PC-9 (cell line): Measurements from ENCODE around the gene KIF26A. TPM values are rescaled to one million over a fixed set of nuclear protein-coding genes. Genes with fewer than 3 reads are reported as not detected.

ENCODE experiments used
- BruUV-seq: library from RNA; stranded (reverse); fragments of 400-500 nt; replicated peaks from 2 replicates; lab custom pipeline; 2021; lab: Mats Ljungman, UMichigan
- CTCF ChIA-PET: fragments of 300-600 bp; sonication (Branson Sonifier 250); formaldehyde crosslinking; loops from one replicate; lab custom pipeline; 2022; ENCODE audit warnings: antibody characterized with exemption; lab: Charles Lee
- POLR2A ChIA-PET: fragments of 300-600 bp; sonication (Branson Sonifier 250); formaldehyde crosslinking; loops from one replicate; lab custom pipeline; 2022; ENCODE audit warnings: antibody characterized with exemption; ENCODE audit not compliant: unreplicated experiment; lab: Charles Lee
- DNase-seq, 2 experiments: peaks; one replicate each; pipeline versions ENCODE4 v3.0.0 to v3.0.0-alpha.2; 2015 to 2022; ENCODE audit warnings: mixed read lengths in 1 of 2
- H2AFZ ChIP-seq: fragments of 200-600 bp; sonication (generic); 2 replicates; pipeline ENCODE4 v1.8.1; 2017; ENCODE audit warnings: antibody characterized with exemption
- H3F3A ChIP-seq: fragments of 200-600 bp; sonication (generic); 2 replicates; pipeline ENCODE4 v1.8.1; 2017; ENCODE audit warnings: antibody characterized with exemption, mild to moderate bottlenecking, low read depth; ENCODE audit not compliant: insufficient read depth
- H3K27ac ChIP-seq: fragments of 200-600 bp; sonication (generic); 2 replicates; pipeline ENCODE4 v1.6.1; 2016; ENCODE audit warnings: mixed run types
- H3K27me3 ChIP-seq: fragments of 200-600 bp; sonication (generic); 2 replicates; pipeline ENCODE4 v1.6.1; 2016; ENCODE audit warnings: low read depth, mixed run types; ENCODE audit not compliant: insufficient read depth
- H3K36me3 ChIP-seq: fragments of 200-600 bp; sonication (generic); 2 replicates; pipeline ENCODE4 v1.6.1; 2016; ENCODE audit warnings: low read depth, mixed run types
- H3K4me1 ChIP-seq: fragments of 200-600 bp; sonication (generic); replicated peaks from 2 replicates; pipeline ENCODE4 v1.6.1; 2016; ENCODE audit warnings: mixed run types; ENCODE audit not compliant: insufficient read depth
- H3K4me2 ChIP-seq: fragments of 200-600 bp; sonication (generic); 2 replicates; pipeline ENCODE4 v1.6.1; 2017; ENCODE audit warnings: mixed run types
- H3K4me3 ChIP-seq: fragments of 200-600 bp; sonication (generic); 2 replicates; pipeline ENCODE4 v1.6.1; 2016; ENCODE audit warnings: mixed run types
- H3K79me2 ChIP-seq: fragments of 200-600 bp; sonication (generic); 2 replicates; pipeline ENCODE4 v1.6.1; 2017; ENCODE audit warnings: low read depth, mixed run types
- H3K9me2 ChIP-seq: fragments of 200-600 bp; sonication (generic); 2 replicates; pipeline ENCODE4 v1.8.1; 2017; ENCODE audit warnings: mild to moderate bottlenecking; ENCODE audit not compliant: insufficient read depth
- H3K9me3 ChIP-seq: fragments of 200-600 bp; sonication (generic); 2 replicates; pipeline ENCODE4 v1.8.1; 2016; ENCODE audit warnings: low read depth; ENCODE audit not compliant: insufficient read depth
- H4K20me1 ChIP-seq: fragments of 200-600 bp; sonication (generic); 2 replicates; pipeline ENCODE4 v1.8.1; 2017; ENCODE audit not compliant: insufficient read depth
- EZH2 ChIP-seq: fragments of 200-600 bp; sonication (generic); IDR thresholded peaks from 2 replicates; pipeline ENCODE4 v1.8.0; 2017; ENCODE audit warnings: antibody characterized with exemption, low read depth
- intact Hi-C: fragments of 100-400 bp; cut with micrococcal nuclease; formaldehyde crosslinking; loops from one replicate; pipeline ENCODE4 v1.10.0; 2022; ENCODE audit not compliant: unreplicated experiment
- total RNA-seq: library from RNA; stranded (reverse); gene quantifications from 2 replicates; pipeline ENCODE4 v1.2.3, GENCODE V29; 2021
- TF ChIP-seq, protein P1 (sequence below): fragments of 200-600 bp; sonication (generic); conservative IDR thresholded peaks from 2 replicates; pipeline ENCODE4 v1.6.1; 2017; ENCODE audit warnings: mixed run types, antibody characterized with exemption, mild to moderate bottlenecking, moderate library complexity

The KIF26A gene
- total RNA-seq, 1 experiment from 2014 or later, result 0.17 TPM

DNA sequence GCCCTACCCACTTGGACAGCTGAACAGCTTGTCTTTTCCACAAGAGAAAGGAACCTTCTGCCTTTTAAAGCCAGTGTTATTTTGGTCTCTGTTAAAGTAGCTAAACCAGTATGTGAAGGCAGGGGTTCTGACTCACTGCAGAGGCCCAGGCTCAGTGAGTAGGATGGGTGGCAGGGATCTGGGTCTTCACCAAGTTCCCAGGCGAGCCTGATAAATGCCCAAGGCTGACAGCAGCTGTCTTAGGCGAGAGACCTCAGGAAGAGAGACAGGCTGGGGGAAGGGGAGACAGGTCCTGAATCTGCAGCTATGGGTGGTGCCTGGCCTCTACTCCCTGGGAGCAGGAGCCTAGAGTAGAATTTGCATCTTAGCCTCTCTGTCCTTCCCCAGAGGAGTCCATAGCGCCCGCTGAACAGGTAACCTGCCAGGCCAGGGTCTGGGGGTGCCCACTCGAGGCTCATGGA lies 18.1 kb upstream of the KIF26A start:
- peaks cover 19% of the 10 kb centered on the region for H3K9me3 ChIP-seq
- H3K27ac ChIP-seq, result no peak overlapping the region
- peaks cover 7% of the 10 kb centered on the region for H3K4me1 ChIP-seq
- CTCF ChIA-PET, result no interaction called here
- no peaks in the 10 kb centered on the region for H3K36me3 ChIP-seq
- DNase-seq, result no peak
- POLR2A ChIA-PET, result no interaction called here
- no peaks in the 10 kb centered on the region for H3K79me2 ChIP-seq
- H3K4me3 ChIP-seq, result no peak overlapping the region
- TF ChIP-seq, protein P1, sequence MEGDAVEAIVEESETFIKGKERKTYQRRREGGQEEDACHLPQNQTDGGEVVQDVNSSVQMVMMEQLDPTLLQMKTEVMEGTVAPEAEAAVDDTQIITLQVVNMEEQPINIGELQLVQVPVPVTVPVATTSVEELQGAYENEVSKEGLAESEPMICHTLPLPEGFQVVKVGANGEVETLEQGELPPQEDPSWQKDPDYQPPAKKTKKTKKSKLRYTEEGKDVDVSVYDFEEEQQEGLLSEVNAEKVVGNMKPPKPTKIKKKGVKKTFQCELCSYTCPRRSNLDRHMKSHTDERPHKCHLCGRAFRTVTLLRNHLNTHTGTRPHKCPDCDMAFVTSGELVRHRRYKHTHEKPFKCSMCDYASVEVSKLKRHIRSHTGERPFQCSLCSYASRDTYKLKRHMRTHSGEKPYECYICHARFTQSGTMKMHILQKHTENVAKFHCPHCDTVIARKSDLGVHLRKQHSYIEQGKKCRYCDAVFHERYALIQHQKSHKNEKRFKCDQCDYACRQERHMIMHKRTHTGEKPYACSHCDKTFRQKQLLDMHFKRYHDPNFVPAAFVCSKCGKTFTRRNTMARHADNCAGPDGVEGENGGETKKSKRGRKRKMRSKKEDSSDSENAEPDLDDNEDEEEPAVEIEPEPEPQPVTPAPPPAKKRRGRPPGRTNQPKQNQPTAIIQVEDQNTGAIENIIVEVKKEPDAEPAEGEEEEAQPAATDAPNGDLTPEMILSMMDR, result no peak
- H3F3A ChIP-seq, result no peaks in the 10 kb centered on the region; the same call in 1 of the 2 replicates
- no TSS peak for BruUV-seq
- peaks cover 14% of the 10 kb centered on the region for H3K27me3 ChIP-seq
- intact Hi-C loops, result no loop called here
- H4K20me1 ChIP-seq, result no peaks in the 10 kb centered on the region
- no peak overlapping the region for H3K4me2 ChIP-seq
- no peaks in the 10 kb centered on the region for H3K9me2 ChIP-seq
- no peak overlapping the region for H2AFZ ChIP-seq

DNA sequence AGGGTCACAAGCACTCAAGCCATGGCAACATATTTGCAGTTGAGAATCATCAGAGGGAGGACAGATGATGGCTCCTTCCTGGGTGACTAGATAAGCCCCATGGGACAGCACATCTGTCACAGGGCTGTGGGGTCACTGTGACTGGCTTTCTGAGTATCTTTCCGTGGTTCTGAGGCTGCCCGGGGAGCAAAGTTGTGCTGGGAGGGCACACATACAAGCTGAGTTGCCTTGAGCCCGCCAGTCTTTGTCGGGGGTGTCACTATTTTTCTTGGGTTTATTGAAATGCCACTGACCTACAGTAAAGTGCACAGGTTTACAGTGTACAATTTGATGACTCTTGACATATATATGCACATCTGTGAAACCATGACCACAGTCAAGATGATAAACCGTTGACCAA lies 17.2 kb upstream of the KIF26A start:
- H3K27me3 ChIP-seq, result peaks cover 14% of the 10 kb centered on the region
- no peaks in the 10 kb centered on the region for H3F3A ChIP-seq
- DNase-seq, result no peak
- TF ChIP-seq, protein P1, result no peak
- no peak for TF ChIP-seq EZH2
- no peaks in the 10 kb centered on the region for H3K9me2 ChIP-seq
- H2AFZ ChIP-seq, result no peak overlapping the region
- ChIA-PET CTCF (no interaction called here), POLR2A (no interaction called here)
- no peaks in the 10 kb centered on the region; the same call in 1 of the 2 replicates for H3K4me1 ChIP-seq
- no peaks in the 10 kb centered on the region for H3K79me2 ChIP-seq
- intact Hi-C loops, result no loop called here
- H3K27ac ChIP-seq, result no peak overlapping the region
- H3K9me3 ChIP-seq, result peaks cover 21% of the 10 kb centered on the region
- H3K4me3 ChIP-seq, result no peak overlapping the region
- H3K36me3 ChIP-seq, result no peaks in the 10 kb centered on the region
- no peaks in the 10 kb centered on the region for H4K20me1 ChIP-seq
- no TSS peak for BruUV-seq
- no peak overlapping the region for H3K4me2 ChIP-seq

DNA sequence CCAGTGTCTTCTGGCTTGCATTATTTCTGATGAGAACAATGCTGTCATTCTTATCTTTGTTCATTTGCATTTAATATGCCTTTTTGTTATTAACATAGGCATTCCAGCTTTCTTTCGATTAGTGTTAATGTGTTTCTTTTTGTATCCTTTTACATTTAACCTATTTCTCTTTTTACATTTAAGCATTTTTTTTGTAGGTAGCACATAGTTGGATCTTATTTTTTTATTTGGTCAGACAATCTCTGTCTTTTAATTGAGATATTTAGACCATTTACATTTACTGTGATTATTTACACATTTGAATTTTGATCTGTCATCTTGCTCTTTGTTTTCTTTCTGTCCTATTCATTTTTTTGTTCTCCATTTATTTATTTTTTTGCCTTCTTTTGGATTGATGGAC lies 14.5 kb upstream of the KIF26A start:
- no peak overlapping the region for H3K4me3 ChIP-seq
- H3K36me3 ChIP-seq, result no peaks in the 10 kb centered on the region
- no peaks in the 10 kb centered on the region for H3K4me1 ChIP-seq
- TF ChIP-seq EZH2, result no peak
- TF ChIP-seq, protein P1, result no peak
- no peaks in the 10 kb centered on the region for H4K20me1 ChIP-seq
- no peaks in the 10 kb centered on the region for H3F3A ChIP-seq
- intact Hi-C loops, result no loop called here
- no peaks in the 10 kb centered on the region for H3K9me2 ChIP-seq
- H3K9me3 ChIP-seq, result peaks cover 21% of the 10 kb centered on the region
- POLR2A ChIA-PET, result no interaction called here
- no peak overlapping the region for H3K4me2 ChIP-seq
- no peak overlapping the region for H2AFZ ChIP-seq
- no peaks in the 10 kb centered on the region for H3K79me2 ChIP-seq
- no peak overlapping the region for H3K27ac ChIP-seq
- no peak for DNase-seq
- BruUV-seq, result no TSS peak
- CTCF ChIA-PET, result interaction anchor here (0.7 kb wide), 1 partner anchor 24 kb away, joined by 3 read pairs; no protein-coding TSS in a partner anchor
- H3K27me3 ChIP-seq, result peaks cover 4% of the 10 kb centered on the region; the same call in 1 of the 2 replicates
